IMR-90 (cell line): Measurements from ENCODE around the gene FADS2. TPM values are rescaled to one million over a fixed set of nuclear protein-coding genes. Genes with fewer than 3 reads are reported as not detected.

ENCODE experiments used
- ATAC-seq: fragments of 200-7000 bp; cut with Tn5 transposase; 2 replicates; pipeline ENCODE4 v1.9.1; 2020; ENCODE audit warnings: low read depth, mild to moderate bottlenecking, moderate library complexity
- BruUV-seq: library from RNA; stranded (reverse); fragments of 400-500 nt; replicated peaks from 2 replicates; lab custom pipeline; 2021; lab: Mats Ljungman, UMichigan
- CTCF ChIA-PET: fragments of 300-600 bp; formaldehyde crosslinking; extraction: SDS; loops from one replicate; lab custom pipeline; 2021; ENCODE audit warnings: antibody characterized with exemption; lab: Yijun Ruan, JAX
- POLR2A ChIA-PET: fragments of 300-600 bp; sonication (Branson Sonifier 250); formaldehyde crosslinking; loops from one replicate; lab custom pipeline; 2022; ENCODE audit warnings: antibody characterized with exemption; ENCODE audit not compliant: unreplicated experiment; lab: Charles Lee
- DNase-seq: peaks from one replicate; pipeline ENCODE4 v3.0.0; 2013
- H2AFZ ChIP-seq: replicated peaks from 2 replicates; pipeline ENCODE3; 2013; ENCODE audit warnings: low read length, mild to moderate bottlenecking; ENCODE audit not compliant: poor library complexity
- H2AK5ac ChIP-seq: 2 replicates; pipeline ENCODE4 v1.6.1; 2013; ENCODE audit warnings: low read depth, low read length, inconsistent platforms
- H2AK9ac ChIP-seq: replicated peaks from 2 replicates; pipeline ENCODE3; 2013; ENCODE audit warnings: mild to moderate bottlenecking, low read depth, low read length, moderate library complexity; ENCODE audit not compliant: poor library complexity
- H2BK120ac ChIP-seq: 2 replicates; pipeline ENCODE4 v1.6.1; 2013; ENCODE audit warnings: low read depth, low read length, inconsistent platforms
- H2BK15ac ChIP-seq: 3 replicates; pipeline ENCODE4 v1.6.1; 2013; ENCODE audit warnings: low read depth, low read length, inconsistent platforms
- H2BK20ac ChIP-seq: 2 replicates; pipeline ENCODE4 v1.6.1; 2013; ENCODE audit warnings: low read depth, mild to moderate bottlenecking, inconsistent platforms, low read length, moderate library complexity
- H2BK5ac ChIP-seq: 2 replicates; pipeline ENCODE4 v1.6.1; 2013; ENCODE audit warnings: mild to moderate bottlenecking, low read depth, low read length, inconsistent platforms; ENCODE audit not compliant: poor library complexity, severe bottlenecking
- H3K14ac ChIP-seq: replicated peaks from 2 replicates; pipeline ENCODE4 v1.6.1; 2013; ENCODE audit warnings: low read depth, low read length, inconsistent platforms
- H3K18ac ChIP-seq: 2 replicates; pipeline ENCODE4 v1.6.1; 2013; ENCODE audit warnings: low read depth, low read length, control low read depth
- H3K23ac ChIP-seq: 2 replicates; pipeline ENCODE4 v1.6.1; 2013; ENCODE audit warnings: low read depth, low read length, inconsistent platforms
- H3K27ac ChIP-seq: 2 replicates; pipeline ENCODE4 v1.5.1; 2013; ENCODE audit warnings: mild to moderate bottlenecking, control low read depth, low read length; ENCODE audit not compliant: insufficient read depth
- H3K27me3 ChIP-seq: 2 replicates; pipeline ENCODE4 v1.6.1; 2013; ENCODE audit warnings: low read length; ENCODE audit not compliant: control insufficient read depth, insufficient read depth
- H3K36me3 ChIP-seq: 2 replicates; pipeline ENCODE4 v1.6.1; 2013; ENCODE audit warnings: low read length, mixed read lengths; ENCODE audit not compliant: control insufficient read depth, insufficient read depth
- H3K4ac ChIP-seq: 2 replicates; pipeline ENCODE4 v1.6.1; 2013; ENCODE audit warnings: low read depth, low read length, inconsistent platforms
- H3K4me1 ChIP-seq: 2 replicates; pipeline ENCODE4 v1.6.1; 2013; ENCODE audit warnings: low read length, mixed read lengths; ENCODE audit not compliant: control insufficient read depth, insufficient read depth
- H3K4me2 ChIP-seq: 2 replicates; pipeline ENCODE4 v1.6.1; 2013; ENCODE audit warnings: low read depth, mild to moderate bottlenecking, control low read depth, low read length, moderate library complexity
- H3K4me3 ChIP-seq: 2 replicates; pipeline ENCODE4 v1.5.1; 2013; ENCODE audit warnings: low read depth, mild to moderate bottlenecking, control low read depth, low read length, moderate library complexity; ENCODE audit not compliant: insufficient read depth
- H3K56ac ChIP-seq: 2 replicates; pipeline ENCODE4 v1.6.1; 2013; ENCODE audit warnings: low read length, inconsistent platforms; ENCODE audit not compliant: insufficient read depth; ENCODE audit errors: extremely low read depth
- H3K79me1 ChIP-seq, 2 experiments: 2 replicates each; pipeline ENCODE4 v1.6.1; 2013; ENCODE audit warnings: low read length in 2 of 2, inconsistent platforms in 1 of 2, low read depth in 1 of 2
- H3K9ac ChIP-seq: 2 replicates; pipeline ENCODE4 v1.6.1; 2013; ENCODE audit warnings: low read depth, low read length, control low read depth
- H3K9me1 ChIP-seq: 2 replicates; pipeline ENCODE4 v1.6.1; 2013; ENCODE audit warnings: low read length, inconsistent platforms; ENCODE audit not compliant: insufficient read depth
- H3K9me3 ChIP-seq: 2 replicates; pipeline ENCODE4 v1.6.1; 2013; ENCODE audit warnings: low read length; ENCODE audit not compliant: control insufficient read depth, insufficient read depth
- H4K20me1 ChIP-seq: 2 replicates; pipeline ENCODE4 v1.6.1; 2013; ENCODE audit warnings: low read length, inconsistent platforms; ENCODE audit not compliant: insufficient read depth
- H4K5ac ChIP-seq: 2 replicates; pipeline ENCODE4 v1.6.1; 2013; ENCODE audit warnings: mild to moderate bottlenecking, low read depth, low read length, control low read depth
- H4K8ac ChIP-seq, 2 experiments: 2 replicates each; pipeline ENCODE4 v1.6.1; 2013; ENCODE audit warnings: low read depth in 2 of 2, low read length in 2 of 2, control low read depth in 1 of 2, inconsistent platforms in 1 of 2
- H4K91ac ChIP-seq: 2 replicates; pipeline ENCODE4 v1.6.1; 2013; ENCODE audit warnings: low read depth, low read length, inconsistent platforms; ENCODE audit not compliant: insufficient read depth
- FOS ChIP-seq: fragments of 150-350 bp; IDR thresholded peaks from 2 replicates; pipeline ENCODE4 v1.6.1; 2016; ENCODE audit warnings: low read depth, low read length
- POLR2A ChIP-seq: IDR thresholded peaks from 2 replicates; pipeline ENCODE4 v1.6.1; 2012; ENCODE audit warnings: mild to moderate bottlenecking, low read depth, low read length
- RCOR1 ChIP-seq: IDR thresholded peaks from 2 replicates; pipeline ENCODE4 v1.6.1; 2012; ENCODE audit warnings: mild to moderate bottlenecking, low read length, improper control_type of control experiment; ENCODE audit not compliant: insufficient replicate concordance
- RFX5 ChIP-seq: IDR thresholded peaks from 2 replicates; pipeline ENCODE4 v1.8.0; 2012; ENCODE audit warnings: low read depth, mild to moderate bottlenecking, low read length, moderate library complexity
- SMC3 ChIP-seq: fragments of 150-350 bp; IDR thresholded peaks from 2 replicates; pipeline ENCODE4 v1.6.1; 2016; ENCODE audit warnings: low read depth, mild to moderate bottlenecking, antibody characterized with exemption, low read length, moderate library complexity
- WGBS, 2 experiments: methylation state at CpG; one replicate each; pipeline versions ENCODE4 v1.1.5 to v1.1.7; 2013; ENCODE audit warnings: missing lambda C conversion rate in 2 of 2; ENCODE audit not compliant: insufficient read length in 1 of 2; ENCODE audit errors: extremely low coverage in 2 of 2; 5-methylcytosine and 5-hydroxymethylcytosine counted together
- dilution Hi-C: fragments of 300-500 bp; cut with HindIII; formaldehyde crosslinking; loops from one replicate; pipeline ENCODE4 v1.14.3; 2018; ENCODE audit warnings: low sequenced_read_pairs; ENCODE audit not compliant: unreplicated experiment
- in situ Hi-C: fragments of 300-500 bp; cut with MboI; formaldehyde crosslinking; loops from 3 replicates; pipeline ENCODE4 v1.14.3; 2019; ENCODE audit warnings: low sequenced_read_pairs, inconsistent platforms, mixed read lengths
- intact Hi-C: fragments of 100-400 bp; cut with micrococcal nuclease; formaldehyde crosslinking; loops from 2 replicates; pipeline ENCODE4 v1.10.0; 2022
- polyA plus RNA-seq, 3 experiments: library from polyadenylated mRNA; depleted of rRNA; stranded (reverse); fragments of >200 nt; gene quantifications; 2 replicates each; pipeline ENCODE4 v1.2.3, GENCODE V29; 2012; ENCODE audit warnings: low replicate concordance in 1 of 3
- total RNA-seq: library from RNA; depleted of rRNA; stranded (reverse); fragments of >200 nt; gene quantifications from 2 replicates; pipeline ENCODE4 v1.2.3, GENCODE V29; 2012

Gene FADS2
- total and polyA plus RNA-seq, 2 of the 4 experiments (the other 2 are of a cell fraction), result 33.3 to 88.4 TPM

GRCh38 chr11:61883327-61883726 lies 55.2 kb downstream of the FADS2 start:
- H3K4me3 ChIP-seq, result no peak overlapping the region
- POLR2A ChIA-PET, result no interaction called here

More at GRCh38 chr11:61883327-61883726, 55.2 kb downstream of the FADS2 start:
- Histone ChIP-seq H3K9me1 (peaks cover 24% of the 10 kb centered on the region), H3K4me2 (no peak overlapping the region), H4K20me1 (peaks cover 23% of the 10 kb centered on the region; the same call in 1 of the 2 replicates), H3K9ac (no peak overlapping the region), H3K27me3 (no peaks in the 10 kb centered on the region), H4K8ac (no peak overlapping the region), H2BK5ac (no peak overlapping the region), H2AK9ac (peak overlapping the region; percentile 76), H2AK5ac (peak overlapping the region; percentile 1; the same call in 1 of the 2 replicates), H3K14ac (no peak overlapping the region), H2BK15ac (no peak overlapping the region), H3K56ac (no peak overlapping the region), H3K79me1 (peaks cover 24 to 74% of the 10 kb centered on the region in 2 experiments), H2BK20ac (peak overlapping the region; percentile 47; the same call in 1 of the 2 replicates), H2AFZ (no peak overlapping the region), H3K27ac (no peak overlapping the region), H3K36me3 (peaks cover 12% of the 10 kb centered on the region), H4K91ac (no peak overlapping the region; the same call in 1 of the 2 replicates), H3K4me1 (peaks cover 12% of the 10 kb centered on the region), H3K4ac (no peak overlapping the region; the same call in 1 of the 2 replicates), H3K9me3 (peaks cover 3% of the 10 kb centered on the region; the same call in 1 of the 2 replicates), H2BK120ac (no peak overlapping the region), H3K23ac (0 out of 2 replicates have a peak overlapping the region, but pooled peaks have one; percentile 20), H4K5ac (no peak overlapping the region), H3K18ac (no peak overlapping the region)
- CTCF ChIA-PET, result no interaction called here
- ATAC-seq (no peak), DNase-seq (no peak)
- dilution Hi-C loops, result no loop called here
- 82% methylated on average over 4 of the region's 10 CpGs; no CpG with 5 or more reads in 1 of the 2 experiments for WGBS, 2 experiments
- no TSS peak for BruUV-seq
- in situ Hi-C loops, result no loop called here
- no peak for TF ChIP-seq RCOR1
- no peak for TF ChIP-seq FOS
- no peak for TF ChIP-seq POLR2A
- no peak for TF ChIP-seq RFX5
- TF ChIP-seq SMC3, result no peak
- intact Hi-C loops, result no loop called here
